Activated naive CD8-positive, alpha-beta T cell treated with anti-CD3 and anti-CD28 coated beads, Interleukin-2, amount 10 ng/mL, durations not matched to agents 7 days and 5 days (primary cell): Measurements from ENCODE around the gene VWA5B1. TPM values are rescaled to one million over a fixed set of nuclear protein-coding genes. Genes with fewer than 3 reads are reported as not detected.
A peak's percentile ranks its signal among the peaks of the same experiment; 100 is the strongest.

Experiments used
- ATAC-seq: fragments of 150-1000 bp; cut with Tn5 transposase; one replicate; pipeline ENCODE4 v1.10.0; 2021; ENCODE audit warnings: low read depth, moderate library complexity
- POLR2A ChIA-PET: fragments of 350-600 bp; sonication (Branson Sonifier 250); formaldehyde crosslinking; loops from one replicate; lab custom pipeline; 2021; ENCODE audit warnings: antibody characterized with exemption; lab: Charles Lee
- DNase-seq: peaks from one replicate; pipeline ENCODE4 v3.0.0; 2021
- H3K27ac Mint-ChIP-seq: one replicate; pipeline ENCODE4 v1.8.0; 2022; ENCODE audit warnings: mild to moderate bottlenecking, mixed read lengths
- H3K27me3 Mint-ChIP-seq: one replicate; pipeline ENCODE4 v1.8.0; 2022; ENCODE audit warnings: mild to moderate bottlenecking, moderate library complexity, mixed read lengths
- H3K36me3 Mint-ChIP-seq: one replicate; pipeline ENCODE4 v1.8.0; 2021; ENCODE audit warnings: mild to moderate bottlenecking, mixed read lengths
- H3K4me1 Mint-ChIP-seq: one replicate; pipeline ENCODE4 v1.8.0; 2021; ENCODE audit warnings: mixed read lengths
- H3K4me3 Mint-ChIP-seq: one replicate; pipeline ENCODE4 v1.8.0; 2022; ENCODE audit warnings: mild to moderate bottlenecking, moderate library complexity, mixed read lengths
- H3K9me3 Mint-ChIP-seq: one replicate; pipeline ENCODE4 v1.8.0; 2021; ENCODE audit warnings: mixed read lengths
- total RNA-seq, 2 experiments: library from RNA; stranded (reverse); gene quantifications; one replicate each; pipeline ENCODE4 v1.2.3, GENCODE V29; 2021

Gene VWA5B1
- not detected for total RNA-seq

GRCh38 chr1:20290624-20291597, at the start of gene VWA5B1:
TSS of gene VWA5B1 (plus strand) at chr1:20290875. CDS start at chr1:20310602, 19,727 bp downstream.
- no peak for DNase-seq
- peaks cover 14% of the 10 kb centered on the region for H3K4me1 Mint-ChIP-seq
- POLR2A ChIA-PET: no interaction called here
- peaks cover 51% of the 10 kb centered on the region for H3K27me3 Mint-ChIP-seq
- no peaks in the 10 kb centered on the region for H3K36me3 Mint-ChIP-seq
- H3K27ac Mint-ChIP-seq: no peak within 1 kb of the TSS
- peak within 1 kb of the TSS; percentile 61 for H3K4me3 Mint-ChIP-seq
- H3K9me3 Mint-ChIP-seq: no peaks in the 10 kb centered on the region
- no peak for ATAC-seq

GRCh38 chr1:20242890-20243479, 47.7 kb upstream of the VWA5B1 start:
- no peaks in the 10 kb centered on the region for H3K4me1 Mint-ChIP-seq
- no peak overlapping the region for H3K27ac Mint-ChIP-seq
- peaks cover 36% of the 10 kb centered on the region for H3K27me3 Mint-ChIP-seq
- DNase-seq (no peak), ATAC-seq (no peak)
- no peaks in the 10 kb centered on the region for H3K36me3 Mint-ChIP-seq
- H3K9me3 Mint-ChIP-seq: no peaks in the 10 kb centered on the region
- POLR2A ChIA-PET: no interaction called here
- H3K4me3 Mint-ChIP-seq: no peak overlapping the region

- no peaks in the 10 kb centered on the region for H3K36me3 Mint-ChIP-seq
- POLR2A ChIA-PET: no interaction called here
- DNase-seq (peak; percentile 32), ATAC-seq (peak; percentile 99)
- peak overlapping the region; percentile 69 for H3K4me3 Mint-ChIP-seq
- peaks cover 6% of the 10 kb centered on the region for H3K27me3 Mint-ChIP-seq
- H3K4me1 Mint-ChIP-seq: peaks cover 12% of the 10 kb centered on the region
- peak overlapping the region; percentile 95 for H3K27ac Mint-ChIP-seq
- H3K9me3 Mint-ChIP-seq: no peaks in the 10 kb centered on the region
Observed at GRCh38 chr1:20248971-20249612, 41.6 kb upstream of the VWA5B1 start.

GRCh38 chr1:20250340-20250989, 40.2 kb upstream of the VWA5B1 start:
- no peak for DNase-seq
- no peak for ATAC-seq
- Mint-ChIP-seq H3K27ac (no peak overlapping the region), H3K36me3 (no peaks in the 10 kb centered on the region), H3K27me3 (peaks cover 7% of the 10 kb centered on the region), H3K4me1 (peaks cover 12% of the 10 kb centered on the region), H3K9me3 (no peaks in the 10 kb centered on the region), H3K4me3 (no peak overlapping the region)
- POLR2A ChIA-PET: no interaction called here

- POLR2A ChIA-PET: no interaction called here
- ATAC-seq: no peak
Observed at GRCh38 chr1:20252587-20252986, 38.1 kb upstream of the VWA5B1 start.

GRCh38 chr1:20255666-20256065, 35.0 kb upstream of the VWA5B1 start:
- POLR2A ChIA-PET: no interaction called here
- Mint-ChIP-seq H3K27me3 (peaks cover 14% of the 10 kb centered on the region), H3K9me3 (no peaks in the 10 kb centered on the region), H3K36me3 (no peaks in the 10 kb centered on the region), H3K27ac (no peak overlapping the region), H3K4me1 (no peaks in the 10 kb centered on the region), H3K4me3 (no peak overlapping the region)
- DNase-seq: no peak
- no peak for ATAC-seq

More at GRCh38 chr1:20252587-20252986, 38.1 kb upstream of the VWA5B1 start:
- H3K27me3 Mint-ChIP-seq: peaks cover 8% of the 10 kb centered on the region
- peaks cover 12% of the 10 kb centered on the region for H3K4me1 Mint-ChIP-seq
- no peak overlapping the region for H3K4me3 Mint-ChIP-seq
- DNase-seq: no peak
- H3K9me3 Mint-ChIP-seq: no peaks in the 10 kb centered on the region
- no peak overlapping the region for H3K27ac Mint-ChIP-seq
- H3K36me3 Mint-ChIP-seq: no peaks in the 10 kb centered on the region

GRCh38 chr1:20259646-20260045, 31.0 kb upstream of the VWA5B1 start:
- Mint-ChIP-seq H3K27ac (no peak overlapping the region), H3K4me3 (no peak overlapping the region), H3K9me3 (no peaks in the 10 kb centered on the region), H3K27me3 (peaks cover 14% of the 10 kb centered on the region), H3K4me1 (no peaks in the 10 kb centered on the region), H3K36me3 (no peaks in the 10 kb centered on the region)
- DNase-seq (no peak), ATAC-seq (no peak)
- POLR2A ChIA-PET: no interaction called here

- ATAC-seq: no peak
- H3K36me3 Mint-ChIP-seq: no peaks in the 10 kb centered on the region
- H3K4me1 Mint-ChIP-seq: no peaks in the 10 kb centered on the region
- POLR2A ChIA-PET: no interaction called here
- peaks cover 10% of the 10 kb centered on the region for H3K27me3 Mint-ChIP-seq
- H3K9me3 Mint-ChIP-seq: no peaks in the 10 kb centered on the region
- no peak overlapping the region for H3K27ac Mint-ChIP-seq
- no peak overlapping the region for H3K4me3 Mint-ChIP-seq
- DNase-seq: no peak
Observed at GRCh38 chr1:20261095-20261494, 29.6 kb upstream of the VWA5B1 start.

GRCh38 chr1:20262810-20263534, 27.7 kb upstream of the VWA5B1 start:
- ATAC-seq (no peak), DNase-seq (no peak)
- no peaks in the 10 kb centered on the region for H3K9me3 Mint-ChIP-seq
- no peaks in the 10 kb centered on the region for H3K36me3 Mint-ChIP-seq
- H3K27ac Mint-ChIP-seq: no peak overlapping the region
- H3K4me3 Mint-ChIP-seq: no peak overlapping the region
- H3K4me1 Mint-ChIP-seq: no peaks in the 10 kb centered on the region
- POLR2A ChIA-PET: no interaction called here
- peaks cover 5% of the 10 kb centered on the region for H3K27me3 Mint-ChIP-seq

- H3K27me3 Mint-ChIP-seq: peaks cover under 1% of the 10 kb centered on the region
Observed at GRCh38 chr1:20265250-20265649, 25.4 kb upstream of the VWA5B1 start.

GRCh38 chr1:20266141-20266540, 24.5 kb upstream of the VWA5B1 start:
- no peak for ATAC-seq
- H3K27ac Mint-ChIP-seq: no peak overlapping the region
- POLR2A ChIA-PET: no interaction called here
- H3K4me1 Mint-ChIP-seq: no peaks in the 10 kb centered on the region
- no peaks in the 10 kb centered on the region for H3K27me3 Mint-ChIP-seq
- no peaks in the 10 kb centered on the region for H3K36me3 Mint-ChIP-seq
- no peaks in the 10 kb centered on the region for H3K9me3 Mint-ChIP-seq
- DNase-seq: no peak
- H3K4me3 Mint-ChIP-seq: no peak overlapping the region

More at GRCh38 chr1:20265250-20265649, 25.4 kb upstream of the VWA5B1 start:
- POLR2A ChIA-PET: no interaction called here
- ATAC-seq (no peak), DNase-seq (no peak)
- Mint-ChIP-seq H3K9me3 (no peaks in the 10 kb centered on the region), H3K36me3 (no peaks in the 10 kb centered on the region), H3K4me1 (no peaks in the 10 kb centered on the region), H3K4me3 (no peak overlapping the region), H3K27ac (no peak overlapping the region)

- POLR2A ChIA-PET: no interaction called here
- no peak overlapping the region for H3K4me3 Mint-ChIP-seq
- no peaks in the 10 kb centered on the region for H3K9me3 Mint-ChIP-seq
- no peak for DNase-seq
- H3K27ac Mint-ChIP-seq: no peak overlapping the region
- H3K4me1 Mint-ChIP-seq: no peaks in the 10 kb centered on the region
- H3K36me3 Mint-ChIP-seq: no peaks in the 10 kb centered on the region
- H3K27me3 Mint-ChIP-seq: no peaks in the 10 kb centered on the region
- no peak for ATAC-seq
Observed at GRCh38 chr1:20266642-20267041, 24.0 kb upstream of the VWA5B1 start.
